GM23248 (cell line): ENCODE data around the gene NEDD4L.

Source experiments
- EZH2 ChIP-seq: fragments of 200-600 bp; sonication (generic); IDR thresholded peaks from 2 replicates; pipeline ENCODE4 v1.6.1; 2018; ENCODE audit warnings: antibody characterized with exemption, mild to moderate bottlenecking; ENCODE audit not compliant: insufficient read depth, poor library complexity, severe bottlenecking
- EZH2phosphoT487 ChIP-seq: fragments of 200-600 bp; sonication (generic); IDR thresholded peaks from 2 replicates; pipeline ENCODE4 v1.6.1; 2018; ENCODE audit warnings: antibody characterized with exemption, moderate library complexity, mild to moderate bottlenecking, low read depth; ENCODE audit not compliant: insufficient read depth

GRCh38 chr18:58349650-58350049, 305.6 kb downstream of the NEDD4L start:
- no peak for TF ChIP-seq EZH2
- no peak for TF ChIP-seq EZH2phosphoT487
